GM23338 (cell line): ENCODE data around the gene ANP32A. TPM values are rescaled to one million over a fixed set of nuclear protein-coding genes. Genes with fewer than 3 reads are reported as not detected.

Experiments used
- ATAC-seq: fragments of 200-7000 bp; cut with Tn5 transposase; 3 replicates; pipeline ENCODE4 v1.9.1; 2020
- DNase-seq: peaks from one replicate; pipeline ENCODE4 v3.0.0-alpha.2; 2015; ENCODE audit warnings: low spot score
- H2AFZ ChIP-seq: fragments of 200-600 bp; sonication (generic); 2 replicates; pipeline ENCODE4 v1.8.0; 2016; ENCODE audit warnings: antibody characterized with exemption, mild to moderate bottlenecking, moderate library complexity
- H3F3A ChIP-seq: fragments of 200-600 bp; sonication (generic); replicated peaks from 2 replicates; pipeline ENCODE4 v1.8.0; 2017; ENCODE audit warnings: antibody characterized with exemption, mixed run types, low read depth
- H3K27ac ChIP-seq: fragments of 200-600 bp; sonication (generic); 2 replicates; pipeline ENCODE4 v1.6.1; 2016; ENCODE audit warnings: low read depth
- H3K27me3 ChIP-seq: fragments of 200-600 bp; sonication (generic); 2 replicates; pipeline ENCODE4 v1.8.0; 2016; ENCODE audit warnings: mild to moderate bottlenecking, mixed run types, moderate library complexity; ENCODE audit not compliant: insufficient read depth
- H3K36me3 ChIP-seq: fragments of 200-600 bp; sonication (generic); 2 replicates; pipeline ENCODE4 v1.8.0; 2016; ENCODE audit warnings: mild to moderate bottlenecking; ENCODE audit not compliant: insufficient read depth
- H3K4me1 ChIP-seq: fragments of 200-600 bp; sonication (generic); 2 replicates; pipeline ENCODE4 v1.8.0; 2016; ENCODE audit warnings: mild to moderate bottlenecking, moderate library complexity; ENCODE audit not compliant: insufficient read depth
- H3K4me2 ChIP-seq: fragments of 200-600 bp; sonication (generic); 2 replicates; pipeline ENCODE4 v1.7.1; 2017; ENCODE audit warnings: mixed run types
- H3K4me3 ChIP-seq: fragments of 200-600 bp; sonication (generic); 2 replicates; pipeline ENCODE4 v1.6.1; 2016; ENCODE audit warnings: mixed run types
- H3K79me2 ChIP-seq: fragments of 200-600 bp; sonication (generic); replicated peaks from 2 replicates; pipeline ENCODE4 v1.8.0; 2017; ENCODE audit warnings: mild to moderate bottlenecking; ENCODE audit not compliant: insufficient read depth
- H3K9me2 ChIP-seq: fragments of 200-600 bp; sonication (generic); 2 replicates; pipeline ENCODE4 v1.8.0; 2017; ENCODE audit not compliant: insufficient read depth
- H4K20me1 ChIP-seq: fragments of 200-600 bp; sonication (generic); replicated peaks from 2 replicates; pipeline ENCODE4 v1.8.0; 2017; ENCODE audit warnings: mild to moderate bottlenecking; ENCODE audit not compliant: insufficient read depth
- H3K27ac Mint-ChIP-seq: 2 replicates; pipeline ENCODE4 v1.8.0; 2020; ENCODE audit warnings: inconsistent platforms, mild to moderate bottlenecking, moderate library complexity, mixed read lengths
- H3K27me3 Mint-ChIP-seq: 3 replicates; pipeline ENCODE4 v1.8.0; 2022; ENCODE audit warnings: low read depth, mild to moderate bottlenecking, moderate library complexity, mixed read lengths, inconsistent platforms; ENCODE audit not compliant: insufficient read depth, poor library complexity
- H3K36me3 Mint-ChIP-seq: 3 replicates; pipeline ENCODE4 v1.8.0; 2021; ENCODE audit warnings: low read depth, mild to moderate bottlenecking, inconsistent platforms, moderate library complexity, mixed read lengths
- H3K4me1 Mint-ChIP-seq: 3 replicates; pipeline ENCODE4 v1.8.0; 2020; ENCODE audit warnings: mild to moderate bottlenecking, inconsistent platforms, mixed read lengths
- H3K4me3 Mint-ChIP-seq: 3 replicates; pipeline ENCODE4 v1.8.0; 2021; ENCODE audit warnings: moderate library complexity, mild to moderate bottlenecking, inconsistent platforms, mixed read lengths
- H3K9me3 Mint-ChIP-seq: 3 replicates; pipeline ENCODE4 v1.8.0; 2020; ENCODE audit warnings: moderate library complexity, mild to moderate bottlenecking, inconsistent platforms, mixed read lengths
- CREB1 ChIP-seq: fragments of 250-450 bp; sonication (Bioruptor Pico); IDR thresholded peaks from 2 replicates; pipeline ENCODE4 v1.5.0; 2020; ENCODE audit warnings: low read depth, mild to moderate bottlenecking, moderate library complexity
- CTCF ChIP-seq, 2 experiments: fragments of 200-600 bp in 1 of 2; sonication (generic) in 1 of 2; conservative IDR thresholded peaks; 2 replicates each; pipeline versions ENCODE4 v1.5.1 to v1.6.1; 2016 to 2017; ENCODE audit warnings: antibody characterized with exemption in 2 of 2, low read depth in 2 of 2, mild to moderate bottlenecking in 2 of 2, moderate library complexity in 1 of 2
- ETS1 ChIP-seq: IDR thresholded peaks from 2 replicates; pipeline ENCODE4 v1.6.1; 2016; ENCODE audit warnings: antibody characterized with exemption
- EZH2 ChIP-seq: fragments of 200-600 bp; sonication (generic); IDR thresholded peaks from one replicate; pipeline ENCODE4 v1.8.0; 2017; ENCODE audit warnings: antibody characterized with exemption, mild to moderate bottlenecking, low read depth; ENCODE audit not compliant: unreplicated experiment
- EZH2phosphoT487 ChIP-seq: fragments of 200-600 bp; sonication (generic); IDR thresholded peaks from one replicate; pipeline ENCODE4 v1.8.1; 2018; ENCODE audit warnings: antibody characterized with exemption; ENCODE audit not compliant: unreplicated experiment
- JUNB ChIP-seq: IDR thresholded peaks from one replicate; pipeline ENCODE4 v1.6.1; 2016; ENCODE audit warnings: antibody characterized with exemption; ENCODE audit not compliant: unreplicated experiment
- NANOG ChIP-seq: IDR thresholded peaks from 2 replicates; pipeline ENCODE4 v1.6.1; 2016; ENCODE audit warnings: antibody characterized with exemption, borderline replicate concordance
- POLR2AphosphoS5 ChIP-seq: IDR thresholded peaks from 2 replicates; pipeline ENCODE4 v1.6.1; 2016; ENCODE audit warnings: antibody characterized with exemption, low read depth
- REST ChIP-seq: IDR thresholded peaks from one replicate; pipeline ENCODE4 v1.6.1; 2018; ENCODE audit warnings: antibody characterized with exemption; ENCODE audit not compliant: unreplicated experiment
- STAT1 ChIP-seq: IDR thresholded peaks from one replicate; pipeline ENCODE4 v1.6.1; 2016; ENCODE audit warnings: antibody characterized with exemption; ENCODE audit not compliant: unreplicated experiment
- ZNF114 ChIP-seq: fragments of 250-450 bp; sonication (Bioruptor Pico); IDR thresholded peaks from 2 replicates; pipeline ENCODE4 v1.5.0; 2020; ENCODE audit warnings: mild to moderate bottlenecking, moderate library complexity
- ZNF331 ChIP-seq: fragments of 250-450 bp; sonication (Bioruptor Pico); IDR thresholded peaks from 2 replicates; pipeline ENCODE4 v1.5.0; 2020; ENCODE audit warnings: low read depth, mild to moderate bottlenecking, moderate library complexity
- ZNF462 ChIP-seq: fragments of 250-450 bp; sonication (Bioruptor Pico); IDR thresholded peaks from 2 replicates; pipeline ENCODE4 v1.5.0; 2020; ENCODE audit warnings: mild to moderate bottlenecking, moderate library complexity
- polyA plus RNA-seq: library from polyadenylated mRNA; unstranded; fragments of >200 nt; fragmentation: Nextera tagmentation; extraction: Ambion mirVana; gene quantifications from 2 replicates; pipeline ENCODE4 v1.2.1, GENCODE V29; 2016
- total RNA-seq: library from RNA; depleted of rRNA; stranded (reverse); fragments of >200 nt; shearing (Covaris generic); gene quantifications from 2 replicates; pipeline ENCODE4 v1.2.3, GENCODE V29; 2014

Gene ANP32A
- total and polyA plus RNA-seq, 2 experiments from 2014 or later: 204 to 304 TPM

DNA sequence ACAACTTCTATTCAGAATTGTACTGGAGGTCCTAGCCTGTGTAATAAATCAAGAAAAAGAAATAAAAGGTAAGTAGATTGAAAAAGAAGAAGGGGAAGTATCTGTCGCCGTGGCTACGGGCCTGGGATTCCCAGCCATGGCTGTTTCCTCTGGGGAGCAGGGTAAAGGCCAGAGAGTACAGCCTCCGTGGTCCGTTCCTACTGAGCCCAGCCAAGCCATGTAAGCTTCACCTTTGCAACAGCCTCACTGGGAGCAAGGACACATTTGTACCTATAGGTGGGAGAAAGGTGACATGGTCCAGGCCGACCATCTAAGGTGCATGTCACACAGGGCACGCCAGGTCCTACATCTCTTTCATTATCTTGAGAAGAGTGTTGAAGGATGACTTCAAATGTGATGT, 71.3 kb downstream of the ANP32A start:
- Mint-ChIP-seq H3K4me3 (no peak overlapping the region), H3K9me3 (no peaks in the 10 kb centered on the region; the same call in 2 of the 3 replicates), H3K4me1 (no peaks in the 10 kb centered on the region), H3K36me3 (no peaks in the 10 kb centered on the region), H3K27ac (no peak overlapping the region), H3K27me3 (peaks cover 6% of the 10 kb centered on the region)
- Histone ChIP-seq H3K9me2 (no peaks in the 10 kb centered on the region), H3K36me3 (no peaks in the 10 kb centered on the region), H3K79me2 (no peaks in the 10 kb centered on the region), H3K4me2 (no peak overlapping the region), H2AFZ (no peak overlapping the region), H3F3A (no peaks in the 10 kb centered on the region), H3K4me3 (no peak overlapping the region), H3K27ac (no peak overlapping the region), H3K4me1 (no peaks in the 10 kb centered on the region), H4K20me1 (no peaks in the 10 kb centered on the region), H3K27me3 (no peaks in the 10 kb centered on the region)
- TF ChIP-seq NANOG (no peak), JUNB (no peak), CREB1 (CRISPR knock-in tag) (no peak), REST (no peak), EZH2phosphoT487 (no peak), ZNF331 (CRISPR knock-in tag) (no peak), ETS1 (no peak), ZNF462 (no peak), CTCF (conservative IDR thresholded peaks at IDR 0.05; ENCODE audit: low read depth in 2 of 2) (no peak), STAT1 (no peak), EZH2 (no peak), ZNF114 (CRISPR knock-in tag) (no peak), POLR2AphosphoS5 (no peak)
- ATAC-seq (no peak), DNase-seq (no peak)
